ENCODE results near the gene HIKESHI. TPM values are rescaled to one million over a fixed set of nuclear protein-coding genes. Genes with fewer than 3 reads are reported as not detected.
A peak's percentile ranks its signal among the peaks of the same experiment; 100 is the strongest.

The HIKESHI gene
- total RNA-seq (10 to 100 TPM; 39.6 to 45.7 (median 41.4) TPM), polyA plus RNA-seq (10 to 100 TPM; 50.8 to 74.9 (median 63.6) TPM)
- long read RNA-seq, donor 1, transcript HIKESHI-201 (5 exons, 1,113 nt), result major isoform, 14 of 15 reads
- long read RNA-seq, donor 1, partial matches to known transcripts, result 0 of 15 reads
- long read RNA-seq, donor 1, other reads (novel, unspliced or antisense), result 0 of 15 reads
- long read RNA-seq, donor 2, transcript HIKESHI-201 (5 exons, 1,113 nt), result major isoform, 29 of 35 reads
- long read RNA-seq, donor 2, partial matches to known transcripts, result 0 of 35 reads
- long read RNA-seq, donor 2, other reads (novel, unspliced or antisense), result 4 of 35 reads

- intact Hi-C loops (cut with DNase I), result loop anchor here in 1 of 2 donors (5.0 kb wide), 1 partner anchor 60 kb away; the partner anchor contains the start of gene EED
Measured at GRCh38 chr11:86302092-86302793, at the start of gene HIKESHI. TSS of gene HIKESHI (plus strand) at chr11:86302240. CDS start at chr11:86302449, 209 bp downstream.

DNA sequence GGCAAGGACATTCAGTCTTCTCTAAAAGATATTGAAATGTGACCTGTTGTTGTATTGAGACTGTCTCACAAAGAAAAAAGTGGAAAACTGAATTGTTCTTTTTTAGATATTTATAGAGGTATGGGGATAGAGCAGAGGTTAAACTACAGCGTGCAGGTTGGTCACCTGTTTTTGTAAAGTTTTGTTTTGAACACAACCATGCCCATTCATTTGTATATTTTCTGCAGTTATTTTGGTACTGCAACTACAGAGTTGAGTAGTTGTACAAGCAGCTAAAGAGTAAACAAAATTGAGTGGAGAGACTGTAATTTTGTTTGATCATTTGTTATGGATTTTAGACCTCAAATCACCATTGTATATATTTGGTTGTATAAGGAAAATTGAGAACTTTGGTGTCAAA lies 46.1 kb upstream of the HIKESHI start:
- intact Hi-C loops (cut with DNase I), result no loop called here
- Histone ChIP-seq H3K27me3 (ENCODE audit: insufficient read depth in 3 of 3, low read length in 2 of 3) (no peaks in the 10 kb centered on the region), H3K9me3 (no peaks in the 10 kb centered on the region), H3K27ac (no peak overlapping the region), H3K4me1 (no peaks in the 10 kb centered on the region), H3K4me3 (no peak overlapping the region), H3K36me3 (ENCODE audit: insufficient read depth in 1 of 2, low read depth in 1 of 2) (peaks cover 0 to 42% of the 10 kb centered on the region in 2 donors)
- no peak for ATAC-seq
- 84 to 92% (median 91%) methylated on average over 1 of the region's 1 CpG for WGBS, 3 donors
- DNase-seq, result no peak
- TF ChIP-seq, protein P1, sequence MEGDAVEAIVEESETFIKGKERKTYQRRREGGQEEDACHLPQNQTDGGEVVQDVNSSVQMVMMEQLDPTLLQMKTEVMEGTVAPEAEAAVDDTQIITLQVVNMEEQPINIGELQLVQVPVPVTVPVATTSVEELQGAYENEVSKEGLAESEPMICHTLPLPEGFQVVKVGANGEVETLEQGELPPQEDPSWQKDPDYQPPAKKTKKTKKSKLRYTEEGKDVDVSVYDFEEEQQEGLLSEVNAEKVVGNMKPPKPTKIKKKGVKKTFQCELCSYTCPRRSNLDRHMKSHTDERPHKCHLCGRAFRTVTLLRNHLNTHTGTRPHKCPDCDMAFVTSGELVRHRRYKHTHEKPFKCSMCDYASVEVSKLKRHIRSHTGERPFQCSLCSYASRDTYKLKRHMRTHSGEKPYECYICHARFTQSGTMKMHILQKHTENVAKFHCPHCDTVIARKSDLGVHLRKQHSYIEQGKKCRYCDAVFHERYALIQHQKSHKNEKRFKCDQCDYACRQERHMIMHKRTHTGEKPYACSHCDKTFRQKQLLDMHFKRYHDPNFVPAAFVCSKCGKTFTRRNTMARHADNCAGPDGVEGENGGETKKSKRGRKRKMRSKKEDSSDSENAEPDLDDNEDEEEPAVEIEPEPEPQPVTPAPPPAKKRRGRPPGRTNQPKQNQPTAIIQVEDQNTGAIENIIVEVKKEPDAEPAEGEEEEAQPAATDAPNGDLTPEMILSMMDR (IDR thresholded peaks at IDR 0.05), result no peak

More at GRCh38 chr11:86302092-86302793, at the start of gene HIKESHI:
- peak within 1 kb of the TSS; percentile 89 for H3K4me3 ChIP-seq
- peak; percentile 97 to 99 (median 98) for ATAC-seq
- peak within 1 kb of the TSS; percentile 93 for H3K27ac ChIP-seq
- H3K36me3 ChIP-seq (ENCODE audit: insufficient read depth in 1 of 2, low read depth in 1 of 2), result no peaks in the 10 kb centered on the region
- peak; percentile 100 for DNase-seq
- WGBS, 3 donors, result 0% methylated on average over 30 of the region's 30 CpGs
- H3K9me3 ChIP-seq, result no peaks in the 10 kb centered on the region
- peaks cover 18% of the 10 kb centered on the region for H3K4me1 ChIP-seq
- H3K27me3 ChIP-seq (ENCODE audit: insufficient read depth in 3 of 3, low read length in 2 of 3), result no peaks in the 10 kb centered on the region
- TF ChIP-seq, protein P1 (IDR thresholded peaks at IDR 0.05), result no peak

GRCh38 chr11:86256608-86257007 lies 45.4 kb upstream of the HIKESHI start:
- TF ChIP-seq, protein P1 (IDR thresholded peaks at IDR 0.05), result no peak
- Histone ChIP-seq H3K9me3 (no peaks in the 10 kb centered on the region), H3K4me1 (no peaks in the 10 kb centered on the region), H3K36me3 (ENCODE audit: insufficient read depth in 1 of 2, low read depth in 1 of 2) (peaks cover 0 to 49% of the 10 kb centered on the region in 2 donors), H3K4me3 (no peak overlapping the region), H3K27ac (no peak overlapping the region), H3K27me3 (ENCODE audit: insufficient read depth in 3 of 3, low read length in 2 of 3) (no peaks in the 10 kb centered on the region)
- DNase-seq (no peak), ATAC-seq (no peak)
- WGBS, 3 donors, result 73 to 77% (median 75%) methylated on average over 6 of the region's 6 CpGs
- intact Hi-C loops (cut with DNase I), result no loop called here

GRCh38 chr11:86257446-86257845 lies 44.6 kb upstream of the HIKESHI start:
- ATAC-seq (no peak), DNase-seq (no peak)
- Histone ChIP-seq H3K4me1 (no peaks in the 10 kb centered on the region), H3K27me3 (ENCODE audit: insufficient read depth in 3 of 3, low read length in 2 of 3) (no peaks in the 10 kb centered on the region), H3K36me3 (ENCODE audit: insufficient read depth in 1 of 2, low read depth in 1 of 2) (peaks cover 0 to 58% of the 10 kb centered on the region in 2 donors), H3K4me3 (no peak overlapping the region), H3K9me3 (no peaks in the 10 kb centered on the region), H3K27ac (no peak overlapping the region)
- TF ChIP-seq, protein P1 (IDR thresholded peaks at IDR 0.05), result no peak
- intact Hi-C loops (cut with DNase I), result no loop called here
